TTC549 (cell line): ENCODE measurements around the gene KBTBD6.
"Not testable (repeated sequence)": the region's sequence is repeated elsewhere in the genome, so short reads cannot be mapped to it uniquely, and the experiment has no call there.

Experiments used
- FAIRE-seq: peaks from 2 replicates; lab custom pipeline; 2012; peaks lifted over from hg19 to GRCh38; lab: Jason Lieb, UNC

KBTBD6 gene

GRCh38 chr13:41132512-41133152 lies at the start of gene KBTBD6:
TSS of gene KBTBD6 (minus strand) at chr13:41132802. CDS start at chr13:41132511, 291 bp downstream.
- peak; percentile 97 for FAIRE-seq

GRCh38 chr13:41182231-41182630 lies 49.6 kb upstream of the KBTBD6 start:
- no peak for FAIRE-seq

GRCh38 chr13:41179593-41180250 lies 47.1 kb upstream of the KBTBD6 start:
- FAIRE-seq: no peak

- no peak for FAIRE-seq
These were observed 45.4 kb upstream of the KBTBD6 start for GRCh38 chr13:41178040-41178439.

- no peak for FAIRE-seq
These were observed 45.0 kb upstream of the KBTBD6 start for GRCh38 chr13:41177616-41178015.

- not testable (repeated sequence) for FAIRE-seq
These were observed 43.0 kb upstream of the KBTBD6 start for GRCh38 chr13:41175576-41175975.

GRCh38 chr13:41162151-41162550 lies 29.5 kb upstream of the KBTBD6 start:
- no peak for FAIRE-seq

GRCh38 chr13:41159174-41159573 lies 26.6 kb upstream of the KBTBD6 start:
- FAIRE-seq: no peak

GRCh38 chr13:41157048-41157717 lies 24.6 kb upstream of the KBTBD6 start:
- FAIRE-seq: no peak

- FAIRE-seq: no peak
These were observed 24.0 kb upstream of the KBTBD6 start for GRCh38 chr13:41156620-41157019.

GRCh38 chr13:41154042-41154441 lies 21.4 kb upstream of the KBTBD6 start:
- no peak for FAIRE-seq

- FAIRE-seq: no peak
These were observed 19.4 kb upstream of the KBTBD6 start for GRCh38 chr13:41152005-41152404.

- no peak for FAIRE-seq
These were observed 17.5 kb upstream of the KBTBD6 start for GRCh38 chr13:41150058-41150457.

- no peak for FAIRE-seq
These were observed 16.0 kb upstream of the KBTBD6 start for GRCh38 chr13:41148419-41149283.

GRCh38 chr13:41145136-41145908 lies 12.7 kb upstream of the KBTBD6 start:
- no peak for FAIRE-seq

GRCh38 chr13:41144576-41144975 lies 12.0 kb upstream of the KBTBD6 start:
- FAIRE-seq: no peak

- FAIRE-seq: no peak
These were observed 6.8 kb upstream of the KBTBD6 start for GRCh38 chr13:41139296-41139966.

- no peak for FAIRE-seq
These were observed 5.3 kb upstream of the KBTBD6 start for GRCh38 chr13:41137951-41138350.

- FAIRE-seq: no peak
These were observed 4.6 kb upstream of the KBTBD6 start for GRCh38 chr13:41137241-41137640.

- no peak for FAIRE-seq
These were observed 3.9 kb upstream of the KBTBD6 start for GRCh38 chr13:41136396-41137031.

GRCh38 chr13:41133951-41134350 lies 1.3 kb upstream of the KBTBD6 start:
- no peak for FAIRE-seq
